Karpas-422 (cell line): ENCODE results near the gene TMEM88. TPM values are rescaled to one million over a fixed set of nuclear protein-coding genes. Genes with fewer than 3 reads are reported as not detected.

Experiments used
- DNase-seq: peaks from one replicate; pipeline ENCODE4 v3.0.0-alpha.2; 2015
- H2AFZ ChIP-seq: fragments of 200-600 bp; sonication (generic); 2 replicates; pipeline ENCODE4 v1.6.1; 2014; ENCODE audit warnings: antibody characterized with exemption, low read length, mixed read lengths
- H3K27ac ChIP-seq: fragments of 200-600 bp; sonication (generic); 2 replicates; pipeline ENCODE4 v1.5.1; 2014; ENCODE audit warnings: mild to moderate bottlenecking, low read length, moderate library complexity
- H3K27me3 ChIP-seq: fragments of 200-600 bp; sonication (generic); 2 replicates; pipeline ENCODE4 v1.6.1; 2014; ENCODE audit warnings: low read length, mixed read lengths
- H3K36me3 ChIP-seq: fragments of 200-600 bp; sonication (generic); 2 replicates; pipeline ENCODE4 v1.6.1; 2014; ENCODE audit warnings: low read length, mixed read lengths; ENCODE audit not compliant: insufficient read depth
- H3K4me1 ChIP-seq: fragments of 200-600 bp; sonication (generic); 2 replicates; pipeline ENCODE4 v1.6.1; 2014; ENCODE audit warnings: mild to moderate bottlenecking, low read length, mixed read lengths
- H3K4me2 ChIP-seq: fragments of 200-600 bp; sonication (generic); 2 replicates; pipeline ENCODE4 v1.6.1; 2014; ENCODE audit warnings: low read length, low read depth, mild to moderate bottlenecking; ENCODE audit not compliant: poor library complexity, severe bottlenecking
- H3K4me3 ChIP-seq: fragments of 200-600 bp; sonication (generic); 2 replicates; pipeline ENCODE4 v1.5.1; 2014; ENCODE audit warnings: mild to moderate bottlenecking, antibody characterized with exemption, low read length, mixed read lengths
- H3K79me2 ChIP-seq: fragments of 200-600 bp; sonication (generic); 2 replicates; pipeline ENCODE4 v1.6.1; 2014; ENCODE audit warnings: mild to moderate bottlenecking, low read length, mixed read lengths
- H3K9ac ChIP-seq: fragments of 200-600 bp; sonication (generic); 2 replicates; pipeline ENCODE4 v1.6.0; 2014; ENCODE audit warnings: low read length
- H3K9me2 ChIP-seq: fragments of 200-600 bp; sonication (generic), shearing (Covaris generic); replicated peaks from 2 replicates; pipeline ENCODE4 v1.6.0; 2014; ENCODE audit warnings: mild to moderate bottlenecking, low read length, moderate library complexity; ENCODE audit not compliant: insufficient read depth
- H3K9me3 ChIP-seq: fragments of 300-700, 200-600 bp; sonication (generic); 2 replicates; pipeline ENCODE4 v1.6.1; 2014; ENCODE audit warnings: low read length, mixed read lengths
- H4K20me1 ChIP-seq: fragments of 200-600 bp; sonication (generic); 2 replicates; pipeline ENCODE4 v1.6.1; 2014; ENCODE audit warnings: mild to moderate bottlenecking, antibody characterized with exemption, low read length, low read depth; ENCODE audit not compliant: insufficient read depth
- total RNA-seq: library from RNA; depleted of rRNA; stranded (reverse); fragments of >200 nt; shearing (Covaris generic); gene quantifications from 2 replicates; pipeline ENCODE4 v1.2.3, GENCODE V29; 2014; ENCODE audit warnings: low replicate concordance

The TMEM88 gene
- total RNA-seq, 1 experiment from 2014 or later, result 1.4 TPM

GRCh38 chr17:7834957-7835813 lies 19.7 kb upstream of the TMEM88 start:
- DNase-seq, result peak; percentile 98
- Histone ChIP-seq H3K9ac (peak overlapping the region; percentile 91), H3K27me3 (no peaks in the 10 kb centered on the region), H3K79me2 (peaks cover 8% of the 10 kb centered on the region; the same call in 1 of the 2 replicates), H3K9me3 (no peaks in the 10 kb centered on the region), H3K36me3 (no peaks in the 10 kb centered on the region), H3K4me2 (peak overlapping the region; percentile 97), H4K20me1 (no peaks in the 10 kb centered on the region), H3K4me1 (peaks cover 50% of the 10 kb centered on the region), H3K9me2 (no peaks in the 10 kb centered on the region), H3K27ac (peak overlapping the region; percentile 97), H2AFZ (0 out of 2 replicates have a peak overlapping the region, but pooled peaks have one; percentile 29), H3K4me3 (peak overlapping the region; percentile 81)

- DNase-seq, result no peak
- Histone ChIP-seq H3K27me3 (no peaks in the 10 kb centered on the region), H3K9me3 (no peaks in the 10 kb centered on the region), H3K9ac (peak overlapping the region; percentile 91), H4K20me1 (no peaks in the 10 kb centered on the region), H3K4me2 (peak overlapping the region; percentile 97), H3K79me2 (peaks cover 16% of the 10 kb centered on the region), H3K36me3 (no peaks in the 10 kb centered on the region), H3K4me1 (peaks cover 58% of the 10 kb centered on the region), H3K4me3 (peak overlapping the region; percentile 81), H3K27ac (peak overlapping the region; percentile 97), H3K9me2 (no peaks in the 10 kb centered on the region), H2AFZ (no peak overlapping the region)
Observed at GRCh38 chr17:7835814-7836595, 18.9 kb upstream of the TMEM88 start.

- peaks cover 64% of the 10 kb centered on the region for H3K4me1 ChIP-seq
- peak; percentile 91 for DNase-seq
- no peaks in the 10 kb centered on the region for H3K9me2 ChIP-seq
- no peaks in the 10 kb centered on the region for H3K36me3 ChIP-seq
- H3K9me3 ChIP-seq, result no peaks in the 10 kb centered on the region
- no peaks in the 10 kb centered on the region for H4K20me1 ChIP-seq
- peaks cover 20% of the 10 kb centered on the region for H3K79me2 ChIP-seq
- peak overlapping the region; percentile 81 for H3K4me3 ChIP-seq
- peak overlapping the region; percentile 97 for H3K27ac ChIP-seq
- peak overlapping the region; percentile 91 for H3K9ac ChIP-seq
- peak overlapping the region; percentile 97 for H3K4me2 ChIP-seq
- no peak overlapping the region for H2AFZ ChIP-seq
- H3K27me3 ChIP-seq, result no peaks in the 10 kb centered on the region
Observed at GRCh38 chr17:7836596-7837407, 18.1 kb upstream of the TMEM88 start.

GRCh38 chr17:7837408-7838088 lies 17.3 kb upstream of the TMEM88 start:
- peak; percentile 88 for DNase-seq
- Histone ChIP-seq H3K27me3 (no peaks in the 10 kb centered on the region), H3K27ac (peak overlapping the region; percentile 97), H3K79me2 (peaks cover 20% of the 10 kb centered on the region), H3K9me2 (no peaks in the 10 kb centered on the region), H3K9me3 (no peaks in the 10 kb centered on the region), H4K20me1 (no peaks in the 10 kb centered on the region), H3K9ac (peak overlapping the region; percentile 91), H3K4me3 (peak overlapping the region; percentile 81), H2AFZ (no peak overlapping the region), H3K36me3 (no peaks in the 10 kb centered on the region), H3K4me1 (peaks cover 66% of the 10 kb centered on the region), H3K4me2 (peak overlapping the region; percentile 97)

GRCh38 chr17:7838090-7839075 lies 16.5 kb upstream of the TMEM88 start:
- Histone ChIP-seq H3K9ac (peak overlapping the region; percentile 92), H3K27me3 (no peaks in the 10 kb centered on the region), H3K9me3 (no peaks in the 10 kb centered on the region), H4K20me1 (no peaks in the 10 kb centered on the region), H3K9me2 (no peaks in the 10 kb centered on the region), H3K4me3 (peak overlapping the region; percentile 81), H2AFZ (no peak overlapping the region), H3K36me3 (no peaks in the 10 kb centered on the region), H3K27ac (peak overlapping the region; percentile 97), H3K79me2 (peaks cover 24% of the 10 kb centered on the region), H3K4me2 (peak overlapping the region; percentile 97), H3K4me1 (peaks cover 65% of the 10 kb centered on the region)
- DNase-seq, result peak; percentile 82

GRCh38 chr17:7839190-7839875 lies 15.5 kb upstream of the TMEM88 start:
- H3K4me2 ChIP-seq, result peak overlapping the region; percentile 96
- H3K9ac ChIP-seq, result peak overlapping the region; percentile 92
- peaks cover 28% of the 10 kb centered on the region for H3K79me2 ChIP-seq
- H2AFZ ChIP-seq, result no peak overlapping the region
- no peaks in the 10 kb centered on the region; the same call in 1 of the 2 replicates for H4K20me1 ChIP-seq
- no peaks in the 10 kb centered on the region for H3K9me2 ChIP-seq
- peak; percentile 59 for DNase-seq
- H3K27me3 ChIP-seq, result no peaks in the 10 kb centered on the region
- H3K4me1 ChIP-seq, result peaks cover 61% of the 10 kb centered on the region
- peak overlapping the region; percentile 95 for H3K27ac ChIP-seq
- H3K4me3 ChIP-seq, result peak overlapping the region; percentile 88; the same call in 1 of the 2 replicates
- H3K36me3 ChIP-seq, result no peaks in the 10 kb centered on the region
- no peaks in the 10 kb centered on the region for H3K9me3 ChIP-seq
